Tibial nerve (tissue), 4 donors: ENCODE measurements around the gene PTPN7. TPM values are rescaled to one million over a fixed set of nuclear protein-coding genes. Genes with fewer than 3 reads are reported as not detected.
A peak's percentile ranks its signal among the peaks of the same experiment; 100 is the strongest.

Source experiments
- DNase-seq, 2 donors: peaks; one replicate each; pipeline ENCODE4 v3.0.0-alpha.2; 2019; ENCODE audit warnings: low spot score in 2 of 2
- H3K27ac ChIP-seq, 4 donors: fragments of 200-600 bp; sonication (generic) in 3 of 4; one replicate each; pipeline ENCODE4 v1.5.1; 2017 to 2019; ENCODE audit warnings: mild to moderate bottlenecking in 1 of 4
- H3K27me3 ChIP-seq, 2 donors: fragments of 200-600 bp; sonication (generic) in 1 of 2; one replicate each; pipeline versions ENCODE4 v1.5.1 to v1.6.0; 2017 to 2019
- H3K36me3 ChIP-seq, 3 donors: fragments of 200-600 bp; sonication (generic); one replicate each; pipeline ENCODE4 v1.5.1; 2018 to 2019
- H3K4me1 ChIP-seq, 4 donors: fragments of 200-600 bp; sonication (generic) in 3 of 4; one replicate each; pipeline ENCODE4 v1.5.1; 2017 to 2019
- H3K4me3 ChIP-seq, 4 donors: fragments of 200-600 bp; sonication (generic) in 3 of 4; one replicate each; pipeline ENCODE4 v1.5.1; 2017 to 2019; ENCODE audit warnings: mild to moderate bottlenecking in 1 of 4, moderate library complexity in 1 of 4
- H3K9me3 ChIP-seq, 4 donors: fragments of 200-600 bp; sonication (generic) in 3 of 4; one replicate each; pipeline ENCODE4 v1.5.1; 2017 to 2019
- CTCF ChIP-seq, 5 experiments: fragments of 200-600 bp in 3 of 5; fragments of 450-650 bp in 2 of 5; sonication (generic) in 3 of 5; IDR thresholded peaks; one replicate each; pipeline ENCODE4 v1.5.1; 2016 to 2019; ENCODE audit warnings: antibody characterized with exemption in 5 of 5, mild to moderate bottlenecking in 3 of 5, moderate library complexity in 2 of 5
- EP300 ChIP-seq, 2 donors: sonication (generic); formaldehyde crosslinking; IDR thresholded peaks; one replicate each; pipeline ENCODE4 v1.6.1; 2017; ENCODE audit warnings: antibody characterized with exemption in 2 of 2, mild to moderate bottlenecking in 1 of 2
- POLR2A ChIP-seq, 2 donors: fragments of 450-650 bp; IDR thresholded peaks; one replicate each; pipeline ENCODE4 v1.6.1; 2017; ENCODE audit warnings: antibody characterized with exemption in 2 of 2, mild to moderate bottlenecking in 2 of 2, moderate library complexity in 2 of 2
- WGBS, 2 donors: methylation state at CpG; one replicate each; pipeline ENCODE4 v1.1.5; 2018; 5-methylcytosine and 5-hydroxymethylcytosine counted together
- total RNA-seq, 4 donors: library from RNA; depleted of rRNA; stranded (reverse); fragments of >200 nt; gene quantifications; one replicate each; pipeline ENCODE4 v1.1.0, GENCODE V29; 2016

Gene PTPN7
- total RNA-seq, 4 donors from 2014 or later = 1.2 to 13.8 (median 6.8) TPM

- Histone ChIP-seq H3K27me3 (no peaks in the 10 kb centered on the region), H3K27ac (peak overlapping the region; percentile 42 to 98 (median 90)), H3K4me1 (peaks cover 0 to 67% (median 42%) of the 10 kb centered on the region in 4 donors), H3K4me3 (no peak overlapping the region), H3K36me3 (peaks cover 0 to 8% (median 0%) of the 10 kb centered on the region in 3 donors), H3K9me3 (no peaks in the 10 kb centered on the region)
- 81 to 86% methylated on average over 6 of the region's 6 CpGs for WGBS, 2 donors
- no peak for TF ChIP-seq POLR2A (IDR thresholded peaks at IDR 0.05)
- TF ChIP-seq CTCF (IDR thresholded peaks at IDR 0.05) = no peak
- TF ChIP-seq EP300 (IDR thresholded peaks at IDR 0.05) = no peak
- DNase-seq = no peak
Observed at GRCh38 chr1:202127061-202127460, 33.3 kb downstream of the PTPN7 start.

- Histone ChIP-seq H3K27ac (peak overlapping the region; percentile 35 to 98 (median 68)), H3K4me1 (peaks cover 0 to 67% (median 38%) of the 10 kb centered on the region in 4 donors), H3K27me3 (no peaks in the 10 kb centered on the region), H3K9me3 (no peaks in the 10 kb centered on the region), H3K4me3 (peak overlapping the region in 1 of 4 donors; percentile 51), H3K36me3 (peaks cover 0 to 8% (median 0%) of the 10 kb centered on the region in 3 donors)
- WGBS, 2 donors = 19 to 41% methylated on average over 6 to 9 of the region's 9 CpGs
- no peak for DNase-seq
- TF ChIP-seq CTCF (IDR thresholded peaks at IDR 0.05) (no peak), EP300 (IDR thresholded peaks at IDR 0.05) (peak in 1 of 2 donors; percentile 73)
Observed at GRCh38 chr1:202126426-202126825, 34.0 kb downstream of the PTPN7 start.

GRCh38 chr1:202125611-202126010 is 34.8 kb downstream of the PTPN7 start:
- WGBS, 2 donors = 73 to 80% methylated on average over 8 of the region's 8 CpGs
- TF ChIP-seq CTCF (IDR thresholded peaks at IDR 0.05) = no peak
- no peak for TF ChIP-seq POLR2A (IDR thresholded peaks at IDR 0.05)
- no peak for TF ChIP-seq EP300 (IDR thresholded peaks at IDR 0.05)
- H3K9me3 ChIP-seq = no peaks in the 10 kb centered on the region
- peak overlapping the region; percentile 35 to 98 (median 68) for H3K27ac ChIP-seq
- no peak for DNase-seq
- H3K4me3 ChIP-seq = peak overlapping the region in 1 of 4 donors; percentile 51
- H3K4me1 ChIP-seq = peaks cover 0 to 64% (median 30%) of the 10 kb centered on the region in 4 donors
- peaks cover 0 to 8% (median 0%) of the 10 kb centered on the region in 3 donors for H3K36me3 ChIP-seq
- no peaks in the 10 kb centered on the region for H3K27me3 ChIP-seq

GRCh38 chr1:202124142-202124541 is 36.3 kb downstream of the PTPN7 start:
- TF ChIP-seq POLR2A (IDR thresholded peaks at IDR 0.05) (no peak), CTCF (IDR thresholded peaks at IDR 0.05) (no peak), EP300 (IDR thresholded peaks at IDR 0.05) (no peak)
- Histone ChIP-seq H3K4me1 (peaks cover 0 to 51% (median 20%) of the 10 kb centered on the region in 4 donors), H3K9me3 (no peaks in the 10 kb centered on the region), H3K4me3 (peak overlapping the region; percentile 20 to 51 (median 40)), H3K27me3 (no peaks in the 10 kb centered on the region), H3K27ac (peak overlapping the region; percentile 80 to 98 (median 88)), H3K36me3 (peaks cover 0 to 8% (median 0%) of the 10 kb centered on the region in 3 donors)
- WGBS, 2 donors = 59 to 64% methylated on average over 7 of the region's 7 CpGs
- no peak for DNase-seq

GRCh38 chr1:202123336-202123813 is 37.0 kb downstream of the PTPN7 start:
- TF ChIP-seq CTCF (IDR thresholded peaks at IDR 0.05) (no peak), EP300 (IDR thresholded peaks at IDR 0.05) (no peak), POLR2A (IDR thresholded peaks at IDR 0.05) (no peak)
- H3K27ac ChIP-seq = peak overlapping the region; percentile 80 to 98 (median 88)
- H3K27me3 ChIP-seq = no peaks in the 10 kb centered on the region
- 65 to 71% methylated on average over 9 to 10 of the region's 10 CpGs for WGBS, 2 donors
- H3K36me3 ChIP-seq = peaks cover 0 to 8% (median 0%) of the 10 kb centered on the region in 3 donors
- peak overlapping the region; percentile 32 to 51 (median 40) for H3K4me3 ChIP-seq
- no peaks in the 10 kb centered on the region for H3K9me3 ChIP-seq
- DNase-seq = no peak
- H3K4me1 ChIP-seq = peaks cover 0 to 51% (median 14%) of the 10 kb centered on the region in 4 donors
